ENCODE results near the gene SLC22A23.

GRCh38 chr6:3454273-3455010 lies 2.4 kb downstream of the SLC22A23 start:
- TF ChIP-seq CTCF (IDR thresholded peaks at IDR 0.05; ENCODE audit: low read length) (no peak), EZH2 (optimal IDR thresholded peaks at IDR 0.05; ENCODE audit: low read depth, low read length) (no peak), EZH2phosphoT487 (IDR thresholded peaks at IDR 0.05; ENCODE audit: low read length) (no peak)

Measured in MM.1S (cell line).